ENCODE data around the gene U2AF2. TPM values are rescaled to one million over a fixed set of nuclear protein-coding genes. Genes with fewer than 3 reads are reported as not detected.

The U2AF2 gene
- polyA plus RNA-seq, 1 donor from 2014 or later: 129 TPM

GRCh38 chr19:55623561-55623960 is 31.3 kb upstream of the U2AF2 start:
- peaks cover 8% of the 10 kb centered on the region for H3K79me2 ChIP-seq (replicated peaks; ENCODE audit: insufficient read depth, low read length)
- H4K20me1 ChIP-seq (ENCODE audit: insufficient read depth): no peaks in the 10 kb centered on the region
- H3K4me2 ChIP-seq (ENCODE audit: low read length): no peak overlapping the region
- H3K36me3 ChIP-seq (ENCODE audit: insufficient read depth, low read length): no peaks in the 10 kb centered on the region
- H2AFZ ChIP-seq (ENCODE audit: low read depth, low read length): no peak overlapping the region
- no peaks in the 10 kb centered on the region for H3K9me3 ChIP-seq (ENCODE audit: low read length)
- no peaks in the 10 kb centered on the region for H3K9me2 ChIP-seq (ENCODE audit: insufficient read depth, low read length)
- H3K9ac ChIP-seq (ENCODE audit: low read length): peak overlapping the region; percentile 87
- TF ChIP-seq MXI1 (conservative IDR thresholded peaks at IDR 0.05; ENCODE audit: poor library complexity, severe bottlenecking): no peak
- TF ChIP-seq TAF1 (IDR thresholded peaks at IDR 0.05; ENCODE audit: low read depth): no peak
- TF ChIP-seq EP300 (conservative IDR thresholded peaks at IDR 0.05; ENCODE audit: poor library complexity, severe bottlenecking): no peak
- TF ChIP-seq POLR2AphosphoS5 (IDR thresholded peaks at IDR 0.05): no peak
- no peak for TF ChIP-seq EZH2 (IDR thresholded peaks at IDR 0.05; ENCODE audit: borderline replicate concordance, insufficient read depth, low read length, poor library complexity, severe bottlenecking)
- no peak for TF ChIP-seq SMC3 (conservative IDR thresholded peaks at IDR 0.05; ENCODE audit: poor library complexity)
- TF ChIP-seq REST (IDR thresholded peaks at IDR 0.05; ENCODE audit: borderline replicate concordance): no peak
- TF ChIP-seq RAD21 (conservative IDR thresholded peaks at IDR 0.05): no peak
- no peak for TF ChIP-seq CTCF (IDR thresholded peaks at IDR 0.05; ENCODE audit: poor library complexity, severe bottlenecking)
- H3K27ac ChIP-seq (ENCODE audit: low read length): peak overlapping the region; percentile 17
- H3F3A ChIP-seq (ENCODE audit: insufficient read depth, low read length, poor library complexity, severe bottlenecking): no peaks in the 10 kb centered on the region
- H3K27me3 ChIP-seq (ENCODE audit: insufficient read depth, low read depth, low read length): no peaks in the 10 kb centered on the region
- peak overlapping the region; percentile 73 for H3K4me3 ChIP-seq (ENCODE audit: low read length)

GRCh38 chr19:55624109-55625003 is 30.5 kb upstream of the U2AF2 start, which contains the start of gene ZNF784:
TSS of gene ZNF784 (minus strand) at chr19:55624566. CDS start at chr19:55624561, 5 bp downstream.
- Histone ChIP-seq H3K27me3 (ENCODE audit: insufficient read depth, low read depth, low read length) (no peaks in the 10 kb centered on the region), H3K9me3 (ENCODE audit: low read length) (no peaks in the 10 kb centered on the region), H3K9ac (ENCODE audit: low read length) (peak within 1 kb of the TSS; percentile 87), H3F3A (ENCODE audit: insufficient read depth, low read length, poor library complexity, severe bottlenecking) (no peaks in the 10 kb centered on the region), H3K36me3 (ENCODE audit: insufficient read depth, low read length) (no peaks in the 10 kb centered on the region), H3K27ac (ENCODE audit: low read length) (peak within 1 kb of the TSS; percentile 91), H2AFZ (ENCODE audit: low read depth, low read length) (peak within 1 kb of the TSS; percentile 62), H3K4me3 (ENCODE audit: low read length) (peak within 1 kb of the TSS; percentile 73), H3K9me2 (ENCODE audit: insufficient read depth, low read length) (no peaks in the 10 kb centered on the region), H3K4me2 (ENCODE audit: low read length) (peak within 1 kb of the TSS; percentile 38), H4K20me1 (ENCODE audit: insufficient read depth) (no peaks in the 10 kb centered on the region), H3K79me2 (replicated peaks; ENCODE audit: insufficient read depth, low read length) (peaks cover 8% of the 10 kb centered on the region)
- TF ChIP-seq SMC3 (conservative IDR thresholded peaks at IDR 0.05; ENCODE audit: poor library complexity) (peak; percentile 16), EZH2 (IDR thresholded peaks at IDR 0.05; ENCODE audit: borderline replicate concordance, insufficient read depth, low read length, poor library complexity, severe bottlenecking) (no peak), REST (IDR thresholded peaks at IDR 0.05; ENCODE audit: borderline replicate concordance) (peak; percentile 90), POLR2AphosphoS5 (IDR thresholded peaks at IDR 0.05) (peak; percentile 91), TAF1 (IDR thresholded peaks at IDR 0.05; ENCODE audit: low read depth) (peak; percentile 99), CTCF (IDR thresholded peaks at IDR 0.05; ENCODE audit: poor library complexity, severe bottlenecking) (no peak), EP300 (conservative IDR thresholded peaks at IDR 0.05; ENCODE audit: poor library complexity, severe bottlenecking) (no peak), MXI1 (conservative IDR thresholded peaks at IDR 0.05; ENCODE audit: poor library complexity, severe bottlenecking) (peak; percentile 65), RAD21 (conservative IDR thresholded peaks at IDR 0.05) (peak; percentile 17)

Data from neural cell (in vitro differentiated cells).